ENCODE data around the gene RRH. TPM values are rescaled to one million over a fixed set of nuclear protein-coding genes. Genes with fewer than 3 reads are reported as not detected.
"Not testable (repeated sequence)": the region's sequence is repeated elsewhere in the genome, so short reads cannot be mapped to it uniquely, and the experiment has no call there.

RRH gene
- not detected in 2 replicates for total RNA-seq (2014; rRNA removed; shearing (Covaris generic); ENCODE audit: low replicate concordance)

- H3K27me3 ChIP-seq: no peaks in the 10 kb centered on the region
- H3K4me3 ChIP-seq: no peak within 1 kb of the TSS
- no peak for DNase-seq
- H3K9me3 ChIP-seq: no peaks in the 10 kb centered on the region
- H3K36me3 ChIP-seq: peaks cover 22% of the 10 kb centered on the region
Observed at GRCh38 chr4:109827672-109828071, at the start of gene RRH. Gene RRH, plus strand, starts transcription at chr4:109827972. Its CDS starts 56 bp downstream, at chr4:109828028.

GRCh38 chr4:109782092-109782491 is 45.7 kb upstream of the RRH start:
- H3K4me3 ChIP-seq, H3K36me3 ChIP-seq, DNase-seq, H3K9me3 ChIP-seq, H3K27me3 ChIP-seq: not testable (repeated sequence)

GRCh38 chr4:109786846-109787245 is 40.9 kb upstream of the RRH start:
- H3K4me3 ChIP-seq: no peak overlapping the region
- H3K36me3 ChIP-seq: no peaks in the 10 kb centered on the region
- no peaks in the 10 kb centered on the region for H3K27me3 ChIP-seq
- H3K9me3 ChIP-seq: no peaks in the 10 kb centered on the region
- no peak for DNase-seq

- no peaks in the 10 kb centered on the region for H3K36me3 ChIP-seq
- DNase-seq: no peak
- H3K9me3 ChIP-seq: no peaks in the 10 kb centered on the region
- H3K4me3 ChIP-seq: no peak overlapping the region
- H3K27me3 ChIP-seq: no peaks in the 10 kb centered on the region
Observed at GRCh38 chr4:109787807-109788206, 40.0 kb upstream of the RRH start.

- Histone ChIP-seq H3K4me3 (no peak overlapping the region), H3K27me3 (no peaks in the 10 kb centered on the region), H3K9me3 (no peaks in the 10 kb centered on the region), H3K36me3 (no peaks in the 10 kb centered on the region)
- DNase-seq: no peak
Observed at GRCh38 chr4:109795059-109795458, 32.7 kb upstream of the RRH start.

GRCh38 chr4:109798866-109799265 is 28.9 kb upstream of the RRH start:
- Histone ChIP-seq H3K9me3 (no peaks in the 10 kb centered on the region), H3K36me3 (no peaks in the 10 kb centered on the region), H3K4me3 (no peak overlapping the region), H3K27me3 (no peaks in the 10 kb centered on the region)
- DNase-seq: no peak

- Histone ChIP-seq H3K4me3 (no peak overlapping the region), H3K9me3 (no peaks in the 10 kb centered on the region)
Observed at GRCh38 chr4:109801099-109801789, 26.5 kb upstream of the RRH start.

GRCh38 chr4:109801895-109802319 is 25.9 kb upstream of the RRH start, which contains the start of gene CFI:
Gene CFI, minus strand, starts transcription at chr4:109801999. Its CDS starts 28 bp downstream, at chr4:109801971.
- Histone ChIP-seq H3K4me3 (no peak within 1 kb of the TSS), H3K36me3 (no peaks in the 10 kb centered on the region), H3K9me3 (no peaks in the 10 kb centered on the region), H3K27me3 (no peaks in the 10 kb centered on the region)
- no peak for DNase-seq

More at GRCh38 chr4:109801099-109801789, 26.5 kb upstream of the RRH start:
- Histone ChIP-seq H3K27me3 (no peaks in the 10 kb centered on the region), H3K36me3 (no peaks in the 10 kb centered on the region)
- no peak for DNase-seq

- no peaks in the 10 kb centered on the region for H3K9me3 ChIP-seq
- H3K4me3 ChIP-seq: no peak overlapping the region
- no peaks in the 10 kb centered on the region for H3K27me3 ChIP-seq
- no peak for DNase-seq
- no peaks in the 10 kb centered on the region for H3K36me3 ChIP-seq
Observed at GRCh38 chr4:109803924-109804571, 23.7 kb upstream of the RRH start.

GRCh38 chr4:109809655-109810054 is 18.1 kb upstream of the RRH start:
- no peaks in the 10 kb centered on the region for H3K36me3 ChIP-seq
- no peak overlapping the region for H3K4me3 ChIP-seq
- no peaks in the 10 kb centered on the region for H3K9me3 ChIP-seq
- no peak for DNase-seq
- no peaks in the 10 kb centered on the region for H3K27me3 ChIP-seq

GRCh38 chr4:109810552-109811387 is 17.0 kb upstream of the RRH start:
- Histone ChIP-seq H3K9me3 (no peaks in the 10 kb centered on the region), H3K4me3 (no peak overlapping the region), H3K36me3 (no peaks in the 10 kb centered on the region), H3K27me3 (no peaks in the 10 kb centered on the region)
- no peak for DNase-seq

- Histone ChIP-seq H3K9me3 (no peaks in the 10 kb centered on the region), H3K36me3 (no peaks in the 10 kb centered on the region), H3K27me3 (no peaks in the 10 kb centered on the region), H3K4me3 (no peak overlapping the region)
- no peak for DNase-seq
Observed at GRCh38 chr4:109811707-109812106, 16.1 kb upstream of the RRH start.

- H3K27me3 ChIP-seq: no peaks in the 10 kb centered on the region
- peak within 1 kb of the TSS; percentile 80 for H3K4me3 ChIP-seq
- H3K36me3 ChIP-seq: peaks cover 25% of the 10 kb centered on the region
- H3K9me3 ChIP-seq: no peaks in the 10 kb centered on the region
- peak; percentile 88 for DNase-seq
Observed at GRCh38 chr4:109815151-109816081, 12.4 kb upstream of the RRH start, which contains the start of gene GAR1. Gene GAR1, plus strand, starts transcription at chr4:109815762. Its CDS starts 403 bp downstream, at chr4:109816165.

- DNase-seq: peak; percentile 8
- H3K36me3 ChIP-seq: peaks cover 25% of the 10 kb centered on the region
- no peaks in the 10 kb centered on the region for H3K9me3 ChIP-seq
- peak overlapping the region; percentile 80 for H3K4me3 ChIP-seq
- no peaks in the 10 kb centered on the region for H3K27me3 ChIP-seq
Observed at GRCh38 chr4:109816082-109816442, 11.7 kb upstream of the RRH start.

- DNase-seq: no peak
- H3K27me3 ChIP-seq: no peaks in the 10 kb centered on the region
- peaks cover 25% of the 10 kb centered on the region for H3K36me3 ChIP-seq
- peak overlapping the region; percentile 80 for H3K4me3 ChIP-seq
- H3K9me3 ChIP-seq: no peaks in the 10 kb centered on the region
Observed at GRCh38 chr4:109816894-109817293, 10.9 kb upstream of the RRH start.

GRCh38 chr4:109818268-109818667 is 9.5 kb upstream of the RRH start:
- no peaks in the 10 kb centered on the region for H3K27me3 ChIP-seq
- no peak overlapping the region for H3K4me3 ChIP-seq
- peaks cover 25% of the 10 kb centered on the region for H3K36me3 ChIP-seq
- DNase-seq: no peak
- H3K9me3 ChIP-seq: no peaks in the 10 kb centered on the region

Measured in MG63 (cell line).